GM18873 (cell line): ENCODE data around the gene PTRH2.

Experiments used
- ATAC-seq: cut with Tn5 transposase; IDR thresholded peaks from one replicate; pipeline ENCODE4 v1.9.1; 2021; ENCODE audit warnings: mild to moderate bottlenecking, moderate library complexity, moderate number of reproducible peaks; ENCODE audit not compliant: unreplicated experiment, low FRiP score

PTRH2 gene

DNA sequence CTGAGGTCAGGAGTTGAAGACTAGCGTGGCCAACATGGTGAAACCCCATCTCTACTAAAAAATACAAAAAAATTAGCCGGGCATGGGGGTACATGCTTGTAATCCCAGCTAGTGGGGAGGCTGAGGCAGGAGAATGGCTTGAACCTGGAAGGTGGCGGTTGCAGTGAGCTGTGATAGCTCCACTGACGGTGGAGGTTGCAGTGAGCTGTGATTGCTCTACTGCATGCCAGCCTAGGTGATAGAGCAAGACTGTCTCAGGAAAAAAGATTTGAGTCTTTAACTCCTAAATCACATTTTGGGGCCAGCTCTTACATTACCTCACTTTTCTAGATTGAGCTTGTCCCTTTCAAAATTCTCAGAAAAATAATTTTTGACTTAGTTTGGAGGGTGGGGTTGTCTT lies 15.4 kb upstream of the PTRH2 start:
- ATAC-seq, result no peak

DNA sequence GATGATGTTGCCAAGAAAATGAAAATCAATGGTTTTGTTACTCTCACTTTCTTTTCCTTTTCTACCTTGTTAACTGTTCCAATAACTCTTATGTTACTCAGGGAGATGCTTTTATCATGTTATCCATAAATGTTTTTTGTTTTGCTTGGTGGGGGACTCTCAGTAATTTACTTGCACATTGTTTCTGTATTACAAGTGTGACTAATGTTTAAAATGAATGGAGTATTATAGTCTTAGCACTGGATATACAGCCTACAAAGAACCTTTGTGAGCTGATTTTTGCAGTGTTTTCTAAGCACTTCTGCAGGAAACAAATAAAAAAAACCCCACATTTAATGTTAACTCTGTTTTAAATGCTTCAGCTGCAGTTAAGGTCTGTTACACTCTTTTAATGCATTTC lies 12.3 kb upstream of the PTRH2 start:
- ATAC-seq, result no peak

DNA sequence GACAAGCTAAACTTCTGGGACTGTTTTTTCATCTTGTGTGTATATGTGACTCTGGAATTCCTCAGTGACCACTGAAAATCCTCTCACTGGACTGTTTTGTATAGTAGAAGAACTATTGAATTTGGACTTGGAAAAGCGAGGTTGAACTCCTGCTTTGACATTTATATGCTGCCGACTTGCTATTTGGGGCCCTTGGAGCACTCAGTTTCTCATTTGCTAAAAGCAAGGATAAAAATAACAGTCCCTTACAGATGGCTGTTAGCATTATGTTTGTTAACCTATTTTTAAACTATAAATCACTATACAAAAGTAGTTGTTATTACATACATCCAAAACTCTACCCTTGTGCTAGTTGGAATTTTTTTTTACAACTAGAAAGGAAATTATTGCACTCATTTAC lies 9.2 kb upstream of the PTRH2 start:
- ATAC-seq, result no peak

DNA sequence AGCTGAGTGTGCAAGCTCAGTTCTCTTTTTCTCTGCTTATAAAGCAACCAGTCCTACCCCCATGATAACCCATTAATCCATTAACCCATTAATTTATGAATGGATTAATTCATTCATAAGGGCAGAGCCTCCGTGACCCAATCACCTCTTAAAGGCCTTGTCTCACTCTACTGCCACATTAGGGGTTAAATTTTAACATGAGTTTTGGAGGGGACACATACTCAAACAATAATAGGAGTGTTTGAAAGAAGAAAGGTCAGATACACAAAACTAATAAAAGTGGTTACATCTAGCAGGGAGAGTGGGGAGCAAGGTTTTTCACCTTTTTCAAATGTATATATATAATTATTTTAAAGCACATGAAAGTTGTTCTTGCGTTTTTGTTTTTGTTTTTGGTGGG lies 7.0 kb upstream of the PTRH2 start:
- ATAC-seq, result no peak

DNA sequence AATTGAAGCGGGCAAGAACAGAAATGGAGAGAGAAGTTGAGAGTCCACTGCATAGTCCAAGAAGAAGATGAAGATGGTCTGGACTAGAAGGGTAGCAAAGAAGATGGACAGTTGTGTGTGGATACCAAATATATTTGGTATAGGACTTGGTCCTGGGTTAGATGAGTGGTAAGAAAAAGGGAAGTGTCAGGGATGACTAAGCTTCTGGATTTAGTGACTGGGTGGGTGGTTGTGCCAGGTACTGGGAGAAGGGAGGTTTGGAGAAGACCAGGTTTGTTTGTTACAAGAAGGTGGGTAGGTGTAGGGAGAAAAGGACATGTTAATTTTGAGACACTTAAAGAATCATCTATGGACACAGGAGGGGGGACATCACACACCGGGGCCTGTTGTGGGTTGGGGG lies 5.6 kb upstream of the PTRH2 start:
- ATAC-seq, result no peak

DNA sequence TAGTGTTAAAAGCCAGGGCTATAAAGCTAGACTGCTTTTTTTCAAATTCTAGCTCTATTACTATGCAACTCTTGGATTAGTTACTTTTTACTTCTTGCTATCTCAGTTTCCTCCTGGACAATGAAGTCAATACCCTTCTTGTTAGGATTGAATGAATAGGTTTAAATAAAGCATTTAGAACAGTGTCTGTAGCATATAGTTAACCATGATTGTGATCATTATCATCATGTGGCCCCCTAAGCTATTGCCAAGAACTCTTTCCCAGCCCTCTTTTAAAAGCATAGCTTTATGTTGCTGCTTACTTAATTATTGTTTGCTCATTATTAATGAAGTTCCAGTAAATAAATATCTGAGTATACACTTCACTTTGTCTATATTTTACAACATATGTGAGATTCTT lies 4.7 kb upstream of the PTRH2 start:
- ATAC-seq, result no peak

DNA sequence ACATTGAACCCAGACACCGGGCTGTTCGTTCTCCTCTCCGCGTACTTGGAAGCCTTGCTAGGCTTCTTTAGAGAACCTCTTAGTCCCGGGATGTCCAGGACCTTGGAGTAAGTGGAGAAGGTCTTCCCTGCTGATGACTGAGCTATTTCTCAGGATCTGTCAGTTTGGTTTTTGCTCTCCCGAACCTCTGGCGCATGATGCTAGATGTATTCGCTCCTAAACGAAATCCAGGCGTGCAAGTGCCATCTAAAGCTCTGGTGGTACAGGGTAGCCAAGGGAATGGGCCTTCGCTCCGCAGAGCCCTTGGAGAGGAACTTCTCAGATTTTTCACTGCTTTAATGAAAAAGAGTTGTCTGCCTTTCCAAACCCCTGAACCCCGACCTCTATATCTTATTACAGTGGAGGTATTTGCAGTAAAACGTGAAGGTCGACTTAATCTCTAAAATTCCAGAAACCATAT lies 771 bp upstream of the PTRH2 start:
- ATAC-seq, result no peak

DNA sequence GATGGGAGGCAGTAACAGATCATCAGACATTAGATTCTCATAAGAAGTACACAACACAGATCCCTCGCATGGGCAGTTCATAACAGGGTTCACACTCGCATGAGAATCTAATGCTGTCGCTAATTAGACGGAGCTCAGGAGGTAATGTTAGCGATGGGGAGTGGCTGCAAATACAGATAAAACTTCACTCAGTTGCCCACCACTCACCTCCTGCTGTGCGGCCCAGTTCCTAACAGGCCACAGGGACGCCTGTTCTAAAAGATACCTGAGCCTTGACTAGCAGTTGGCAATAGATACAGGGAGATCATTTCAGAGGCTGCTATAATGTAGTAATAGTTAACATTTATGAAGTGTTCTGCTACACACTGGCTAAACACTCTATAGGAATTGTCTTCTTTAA lies 4.9 kb downstream of the PTRH2 start:
- ATAC-seq, result no peak

DNA sequence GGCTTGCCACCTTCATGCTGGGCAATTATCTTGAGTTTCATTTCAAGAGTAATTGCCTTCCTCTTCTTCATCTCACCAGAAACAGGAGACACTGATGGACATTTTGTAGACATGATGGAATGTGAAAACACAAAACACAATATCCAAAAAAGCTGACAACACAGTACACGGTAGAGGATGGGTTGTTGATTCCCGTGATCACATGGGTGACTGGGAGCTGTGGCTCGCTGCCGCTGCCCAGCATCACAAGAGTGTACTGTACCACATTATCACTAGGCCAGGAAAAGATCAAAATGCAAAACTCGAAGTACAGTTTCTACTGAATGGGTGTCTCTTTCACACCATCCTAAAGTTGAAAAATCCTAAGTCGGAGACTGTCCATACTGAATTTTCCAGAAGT lies 7.4 kb downstream of the PTRH2 start:
- no peak for ATAC-seq

DNA sequence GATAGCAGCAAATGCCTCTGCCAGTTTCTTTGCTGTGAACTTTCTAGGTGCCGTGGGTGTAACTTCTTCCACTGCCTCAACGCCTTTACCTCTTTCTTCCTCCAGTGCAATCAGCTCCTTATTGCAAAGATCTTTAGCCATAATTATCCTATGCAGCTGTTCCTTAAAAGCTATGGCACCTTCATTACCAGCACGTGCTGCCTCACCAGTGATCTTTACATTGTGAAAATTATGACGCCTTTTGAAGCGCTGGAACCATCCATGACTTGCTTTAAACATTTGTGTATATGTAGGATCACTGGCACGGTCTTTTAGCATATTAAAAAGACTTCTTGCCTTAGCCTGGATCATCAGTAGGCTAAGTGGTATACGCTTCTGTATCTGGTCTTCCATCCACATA lies 8.0 kb downstream of the PTRH2 start:
- ATAC-seq, result no peak

DNA sequence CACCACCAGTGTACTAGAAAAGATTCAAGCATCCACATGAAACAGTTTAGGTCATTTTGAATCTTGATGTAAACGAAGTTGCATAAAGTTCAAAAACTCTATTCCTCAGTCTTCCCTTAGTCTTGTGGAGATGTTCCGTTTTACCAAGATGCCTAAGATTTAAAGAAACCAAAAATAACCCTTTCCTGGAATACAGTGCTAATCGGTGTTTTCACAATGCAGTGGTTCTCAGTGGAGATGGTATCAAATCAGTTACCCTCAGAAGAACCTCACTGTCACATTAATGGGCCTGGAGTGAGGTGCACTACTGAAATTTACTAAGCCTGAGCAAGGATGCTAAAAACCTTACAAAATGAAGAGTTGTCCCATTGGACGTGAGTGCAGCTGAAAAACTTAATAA lies 9.1 kb downstream of the PTRH2 start:
- no peak for ATAC-seq

DNA sequence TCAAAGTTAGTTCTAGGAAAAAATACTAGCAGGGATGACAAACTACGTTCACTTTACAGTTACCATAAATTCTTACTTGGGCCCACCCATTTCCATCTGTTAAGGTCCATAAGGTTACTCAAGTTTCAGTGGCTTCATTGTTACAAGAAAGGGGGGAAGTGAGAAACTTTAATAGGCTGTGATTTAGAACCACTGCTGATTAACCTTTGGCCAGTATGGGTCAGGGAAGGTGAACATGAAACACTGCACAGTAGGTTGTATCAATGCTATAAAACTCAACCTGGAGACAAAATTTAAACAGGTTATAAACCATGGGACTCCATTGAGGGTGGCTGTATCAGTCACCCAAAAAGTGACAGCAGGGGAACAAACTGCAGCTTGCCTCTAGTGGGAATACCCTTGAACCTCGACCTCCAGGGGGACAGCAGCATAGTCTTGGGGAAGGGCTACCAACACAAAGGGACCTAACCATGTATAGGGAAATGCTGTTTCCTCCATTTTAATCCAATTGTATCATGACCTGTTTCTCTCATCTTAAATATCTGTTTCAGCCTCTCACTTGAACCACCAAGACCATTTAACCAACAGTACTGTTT lies 10.4 kb downstream of the PTRH2 start:
- no peak for ATAC-seq

DNA sequence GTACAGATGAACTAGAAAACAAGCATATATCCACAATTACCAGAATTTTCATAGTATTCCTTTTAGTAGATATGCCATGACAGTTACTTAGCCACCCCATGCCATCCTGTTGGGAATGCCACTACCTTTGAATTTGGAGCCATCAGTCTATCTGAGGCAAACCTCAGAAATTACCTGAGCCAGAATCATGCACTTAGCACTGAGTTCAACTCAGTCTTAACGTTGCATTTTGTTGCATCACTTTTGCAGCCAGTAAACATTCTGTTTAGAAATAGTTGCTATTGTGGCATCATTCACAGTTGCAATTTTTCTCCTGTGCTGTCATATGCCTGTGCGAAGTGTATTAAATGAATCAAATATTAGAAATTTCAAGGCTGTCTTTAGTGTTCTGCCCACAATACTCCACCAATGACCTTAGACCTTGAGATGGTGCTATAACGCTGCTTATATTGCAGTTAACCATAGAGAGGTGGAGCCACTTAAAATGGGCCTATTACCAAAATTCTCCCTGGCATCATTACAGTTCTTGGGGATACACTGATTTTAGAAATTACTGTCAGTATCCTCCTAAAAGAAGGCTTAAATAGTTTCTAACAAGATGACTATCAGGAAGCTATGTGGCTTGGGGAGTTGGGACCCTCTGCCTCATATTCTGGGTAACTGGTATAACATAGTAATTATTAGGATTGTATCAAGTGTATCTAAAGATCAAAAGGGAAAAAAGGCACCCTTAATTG lies 11.1 kb downstream of the PTRH2 start:
- no peak for ATAC-seq

DNA sequence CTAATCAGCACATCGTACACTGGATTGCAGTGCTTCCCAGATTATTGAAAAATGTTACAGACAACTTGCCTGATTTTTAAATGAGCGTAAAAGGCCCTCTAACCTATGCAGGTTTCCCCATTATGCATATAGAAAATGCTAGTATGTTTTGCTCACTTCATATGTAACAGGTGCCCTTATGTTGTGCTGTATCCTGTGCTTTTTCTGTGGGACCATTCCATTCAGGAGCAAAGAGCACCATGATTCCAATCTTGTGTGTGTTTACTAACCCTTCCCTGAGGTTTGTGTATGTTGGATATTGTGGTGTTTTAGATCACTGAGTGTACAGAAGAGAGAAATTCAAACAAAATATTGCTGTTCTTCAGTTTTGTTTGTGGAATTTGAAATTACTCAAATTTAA lies 12.9 kb downstream of the PTRH2 start:
- ATAC-seq, result no peak

DNA sequence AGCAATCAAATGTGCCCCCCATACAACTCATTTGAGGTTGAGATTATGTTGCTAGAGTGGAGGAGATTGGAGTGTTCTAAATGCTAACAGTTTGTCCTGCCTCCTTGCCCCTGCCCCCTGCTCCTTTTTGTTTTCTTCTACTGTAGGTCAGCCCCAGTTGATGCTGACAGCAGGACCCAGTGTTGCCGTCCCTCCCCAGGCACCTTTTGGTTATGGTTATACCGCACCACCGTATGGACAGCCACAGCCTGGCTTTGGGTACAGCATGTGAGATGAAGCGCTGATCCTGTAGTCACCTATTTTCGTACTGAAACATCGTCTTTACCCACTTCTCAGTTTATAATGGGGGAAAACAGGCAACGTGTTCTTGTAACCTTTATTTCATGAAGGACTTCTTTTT lies 13.6 kb downstream of the PTRH2 start:
- ATAC-seq, result no peak

DNA sequence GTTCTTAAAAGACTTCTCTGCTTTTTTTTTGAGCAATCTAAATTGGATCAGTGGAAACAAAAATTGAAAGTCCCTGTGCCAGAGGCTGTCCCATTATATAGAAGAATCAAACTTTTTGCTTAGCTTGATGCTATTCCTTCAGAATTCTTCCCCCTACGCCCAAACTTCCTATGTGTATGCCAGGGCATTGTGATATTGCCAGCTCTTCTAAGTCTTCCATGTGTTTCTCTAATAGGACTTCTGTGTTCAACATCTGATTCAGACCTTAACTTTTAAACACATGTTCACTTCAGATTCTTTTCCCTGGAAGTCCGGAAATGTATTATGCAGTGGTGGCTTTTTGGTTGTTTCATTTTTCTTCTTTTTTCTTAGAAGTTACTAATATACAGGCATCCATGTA lies 18.7 kb downstream of the PTRH2 start:
- no peak for ATAC-seq

DNA sequence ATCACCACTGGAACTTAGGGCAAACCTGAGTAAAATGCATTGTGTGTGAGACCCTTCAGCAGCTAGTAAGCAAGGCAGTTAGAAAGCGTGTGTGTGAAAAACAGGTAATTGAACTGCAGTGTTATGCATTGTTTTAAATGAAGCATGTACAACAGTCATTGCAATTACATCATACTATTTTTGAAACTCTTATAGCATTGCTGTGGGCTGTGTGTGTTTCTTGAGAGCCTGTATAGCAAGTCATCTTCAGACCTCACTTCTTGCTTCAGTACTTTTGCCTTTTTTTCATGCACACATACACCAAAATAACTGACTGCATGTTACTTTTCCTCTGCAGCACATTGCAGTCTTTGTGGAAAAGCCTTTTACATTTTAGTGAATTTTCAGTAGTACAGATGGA lies 19.2 kb downstream of the PTRH2 start:
- ATAC-seq, result no peak

DNA sequence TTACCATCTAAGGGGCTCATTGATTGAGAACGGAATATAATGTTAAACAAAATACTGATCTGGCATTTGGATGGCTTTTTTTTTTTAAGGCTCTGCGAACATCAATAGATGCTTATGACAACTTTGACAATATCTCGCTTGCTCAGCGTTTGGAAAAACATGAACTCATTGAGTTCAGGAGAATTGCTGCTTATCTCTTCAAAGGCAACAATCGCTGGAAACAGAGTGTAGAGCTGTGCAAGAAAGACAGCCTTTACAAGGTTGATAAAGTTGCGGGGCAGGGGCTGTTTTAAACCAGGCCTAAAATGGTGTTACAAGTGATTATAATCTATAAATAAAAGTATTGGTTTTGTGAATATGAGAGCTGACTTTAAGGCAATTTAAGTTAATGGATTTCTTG lies 22.3 kb downstream of the PTRH2 start:
- ATAC-seq, result no peak

DNA sequence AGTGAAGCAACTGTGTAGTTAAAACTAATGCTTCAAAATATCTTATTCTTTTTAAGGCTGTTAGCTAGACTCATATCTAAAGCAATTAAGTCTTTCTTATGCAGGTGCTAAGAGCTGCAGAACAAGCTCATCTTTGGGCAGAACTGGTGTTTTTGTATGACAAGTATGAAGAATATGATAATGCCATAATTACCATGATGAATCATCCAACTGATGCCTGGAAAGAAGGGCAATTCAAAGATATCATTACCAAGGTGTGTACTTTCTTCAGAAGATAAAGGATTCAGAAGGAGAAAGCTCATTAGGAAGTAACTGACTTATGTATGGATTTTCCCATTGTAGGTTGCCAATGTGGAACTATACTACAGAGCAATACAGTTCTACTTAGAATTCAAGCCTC lies 23.9 kb downstream of the PTRH2 start:
- no peak for ATAC-seq

DNA sequence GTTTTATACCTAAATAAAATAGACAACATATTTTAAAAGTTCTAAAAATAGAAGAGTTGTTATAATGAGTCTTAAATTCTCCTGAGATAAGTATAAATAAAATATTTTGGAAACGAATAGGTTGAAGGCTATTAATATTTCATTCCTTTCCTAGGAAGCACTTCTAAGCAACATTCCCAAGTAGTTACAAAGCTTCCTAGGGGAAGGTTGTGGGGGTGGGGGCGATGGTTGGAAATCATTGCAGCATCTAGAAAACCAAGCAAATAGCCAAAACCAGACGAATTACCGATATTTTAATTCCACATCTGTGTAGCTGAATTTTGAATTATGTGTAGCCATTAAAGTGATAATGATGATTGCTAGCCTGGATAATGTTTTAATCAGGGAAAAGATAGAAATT lies 26.9 kb downstream of the PTRH2 start:
- no peak for ATAC-seq

DNA sequence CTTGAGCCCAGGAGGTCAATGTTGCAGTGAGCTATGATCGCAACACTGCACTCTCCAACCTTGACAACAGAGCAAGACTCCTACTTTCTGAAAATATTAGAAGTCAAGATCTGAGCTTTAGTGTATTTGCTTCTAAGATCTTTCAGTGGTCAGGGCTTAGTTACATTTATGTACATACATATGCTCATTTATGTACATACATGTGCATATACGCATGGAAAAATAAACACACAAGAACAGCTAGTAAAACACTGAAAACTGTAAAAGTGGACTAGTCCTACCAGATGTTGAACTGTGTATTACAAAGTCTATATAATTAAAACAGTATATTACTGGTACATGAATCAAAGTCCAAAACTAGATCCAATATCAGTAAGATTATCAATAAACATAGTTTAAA lies 28.3 kb downstream of the PTRH2 start:
- ATAC-seq, result no peak

DNA sequence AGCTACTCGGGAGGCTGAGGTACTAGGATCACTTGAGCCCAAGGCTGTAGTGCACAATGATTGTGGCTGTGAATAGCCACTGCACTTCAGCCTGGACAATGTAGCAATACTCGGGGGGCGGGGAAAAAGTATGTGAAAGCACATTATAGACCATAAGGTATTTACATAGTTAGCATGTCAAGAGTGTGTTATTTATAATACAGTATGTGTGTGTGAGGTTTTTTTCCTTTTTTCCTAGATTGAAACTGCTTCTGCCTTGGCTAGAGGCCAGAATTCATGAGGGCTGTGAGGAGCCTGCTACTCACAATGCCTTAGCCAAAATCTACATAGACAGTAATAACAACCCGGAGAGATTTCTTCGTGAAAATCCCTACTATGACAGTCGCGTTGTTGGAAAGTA lies 30.5 kb downstream of the PTRH2 start:
- no peak for ATAC-seq

DNA sequence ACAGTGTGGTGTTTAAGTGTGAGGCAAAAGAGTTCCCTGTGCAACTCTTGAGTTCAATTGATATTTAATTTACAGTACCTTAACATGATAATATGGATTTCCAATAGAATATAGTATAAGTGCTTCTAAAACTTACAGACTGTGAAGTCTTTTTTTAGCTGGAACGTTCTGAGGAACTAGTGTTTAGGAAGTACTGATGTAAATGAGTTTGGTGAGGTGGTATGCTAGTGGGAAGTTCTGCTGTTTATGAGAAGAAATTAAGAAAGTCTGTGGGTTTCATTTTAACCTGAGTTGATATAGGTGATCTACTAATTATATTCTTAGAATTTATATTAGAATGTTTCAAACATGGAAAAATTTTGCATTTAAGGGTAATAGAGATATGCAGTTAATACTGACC lies 32.0 kb downstream of the PTRH2 start:
- no peak for ATAC-seq
